GM21717 (cell line): ENCODE measurements around the gene NENF.
A peak's percentile ranks its signal among the peaks of the same experiment; 100 is the strongest.
"Not testable (repeated sequence)": the region's sequence is repeated elsewhere in the genome, so short reads cannot be mapped to it uniquely, and the experiment has no call there.

Source experiments
- ATAC-seq: cut with Tn5 transposase; IDR thresholded peaks from one replicate; pipeline ENCODE4 v1.9.1; 2021; ENCODE audit warnings: mild to moderate bottlenecking, moderate library complexity; ENCODE audit not compliant: unreplicated experiment

NENF gene

GRCh38 chr1:212432661-212433576 lies at the start of gene NENF:
Gene NENF (plus strand): TSS chr1:212432920. CDS start chr1:212432944, 24 bp downstream.
- peak; percentile 98 for ATAC-seq

- ATAC-seq: no peak
Measured at GRCh38 chr1:212386029-212386428, 46.7 kb upstream of the NENF start.

- ATAC-seq: no peak
Measured at GRCh38 chr1:212388985-212389716, 43.6 kb upstream of the NENF start.

GRCh38 chr1:212395678-212396437 lies 36.9 kb upstream of the NENF start:
- ATAC-seq: not testable (repeated sequence)

GRCh38 chr1:212396638-212397037 lies 36.1 kb upstream of the NENF start:
- ATAC-seq: no peak

GRCh38 chr1:212397171-212397570 lies 35.5 kb upstream of the NENF start:
- no peak for ATAC-seq

GRCh38 chr1:212401042-212401441 lies 31.7 kb upstream of the NENF start:
- ATAC-seq: no peak

GRCh38 chr1:212401838-212402582 lies 30.7 kb upstream of the NENF start:
- ATAC-seq: no peak

- no peak for ATAC-seq
Measured at GRCh38 chr1:212402666-212403321, 29.9 kb upstream of the NENF start.

- no peak for ATAC-seq
Measured at GRCh38 chr1:212410231-212410820, 22.4 kb upstream of the NENF start.

- no peak for ATAC-seq
Measured at GRCh38 chr1:212412374-212412773, 20.3 kb upstream of the NENF start.

GRCh38 chr1:212413902-212414327 lies 18.8 kb upstream of the NENF start:
- no peak for ATAC-seq

- ATAC-seq: peak; percentile 98
Measured at GRCh38 chr1:212414328-212415106, 18.2 kb upstream of the NENF start, which contains the start of gene PACC1. Gene PACC1 (minus strand): TSS chr1:212414886. CDS start chr1:212414757, 129 bp downstream.

- no peak for ATAC-seq
Measured at GRCh38 chr1:212415107-212415841, 17.4 kb upstream of the NENF start.

- no peak for ATAC-seq
Measured at GRCh38 chr1:212421165-212421564, 11.6 kb upstream of the NENF start.

- ATAC-seq: no peak
Measured at GRCh38 chr1:212423879-212424278, 8.8 kb upstream of the NENF start.

GRCh38 chr1:212428496-212428895 lies 4.2 kb upstream of the NENF start:
- no peak for ATAC-seq

GRCh38 chr1:212430416-212430815 lies 2.3 kb upstream of the NENF start:
- ATAC-seq: no peak
